Myocyte (in vitro differentiated cells): ENCODE measurements around the gene BCL2. TPM values are rescaled to one million over a fixed set of nuclear protein-coding genes. Genes with fewer than 3 reads are reported as not detected.

Source experiments
- DNase-seq: peaks from one replicate; pipeline ENCODE4 v3.0.0-alpha.2; 2012; ENCODE audit warnings: low read depth
- total RNA-seq: library from RNA; depleted of rRNA; stranded (reverse); fragments of >200 nt; gene quantifications from 2 replicates; pipeline ENCODE4 v1.2.3, GENCODE V29; 2014

Gene BCL2
- total RNA-seq, 1 donor from 2014 or later: 4.2 TPM

DNA sequence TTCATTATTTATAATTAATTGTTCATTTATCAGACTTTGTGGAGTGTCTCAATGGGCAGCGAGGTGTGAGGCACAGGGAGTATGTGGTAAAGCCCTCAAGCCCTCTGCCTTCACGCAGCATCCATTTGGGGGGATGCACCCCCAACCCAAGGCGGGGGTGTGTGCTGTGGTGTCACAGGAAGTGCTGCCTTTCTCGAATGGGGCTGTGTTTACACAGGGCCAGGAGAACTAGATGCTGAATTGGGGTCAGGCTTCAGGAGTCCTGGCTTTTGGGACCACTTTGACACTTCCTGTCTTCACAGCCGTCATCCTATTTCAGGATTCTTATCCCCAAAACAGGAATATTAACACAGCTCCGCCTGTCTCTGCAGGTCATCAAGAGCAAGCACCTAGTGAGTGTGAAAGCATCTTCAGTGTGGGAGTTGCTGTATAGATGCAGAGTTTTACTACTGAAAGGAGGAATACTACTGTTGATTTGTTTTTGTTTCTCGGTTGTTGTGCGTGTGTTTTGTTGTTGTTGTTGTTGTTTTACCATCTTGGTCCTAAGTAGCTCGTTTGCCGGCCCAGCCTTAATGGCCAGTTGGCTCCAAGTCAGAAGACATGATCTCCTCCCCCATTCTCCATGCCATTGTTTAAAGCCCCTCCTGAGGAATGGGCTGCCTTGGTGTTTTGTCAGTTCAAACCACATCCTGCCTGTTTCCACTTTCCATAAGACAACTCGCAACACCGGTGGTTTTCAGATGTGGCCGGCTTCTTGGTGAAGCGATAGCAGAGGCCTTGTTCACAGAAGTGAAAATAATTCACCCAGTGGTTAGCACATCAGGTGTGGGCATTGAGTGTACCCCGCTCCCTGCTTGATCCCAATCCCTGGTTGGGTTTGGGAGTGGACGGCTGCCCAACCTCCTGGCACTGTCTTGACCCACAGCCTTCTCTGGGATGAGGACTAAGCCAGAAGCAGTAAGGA lies 221.3 kb downstream of the BCL2 start:
- no peak for DNase-seq

- no peak for DNase-seq
Observed at GRCh38 chr18:63097178-63097577, 222.4 kb downstream of the BCL2 start.

- DNase-seq: no peak
Observed at GRCh38 chr18:63096327-63096874, 223.2 kb downstream of the BCL2 start.

DNA sequence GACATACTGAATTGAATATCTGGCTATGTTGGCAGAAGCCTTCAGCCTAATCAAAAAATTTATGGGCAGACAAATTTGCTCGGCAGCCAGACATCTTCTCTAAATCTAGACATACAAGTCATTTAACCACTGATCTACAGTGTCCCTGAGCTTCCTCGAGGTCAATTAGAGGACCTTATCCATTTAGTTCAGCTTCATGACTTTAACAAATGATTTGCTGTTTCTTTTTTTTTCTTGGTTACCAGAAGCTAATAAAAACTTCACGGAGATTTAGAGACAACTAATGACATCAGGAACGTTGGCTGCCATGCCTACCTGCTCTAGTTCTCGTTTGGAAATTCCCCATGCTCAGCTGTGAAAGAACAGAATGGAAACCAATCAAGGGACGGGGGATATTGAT lies 223.8 kb downstream of the BCL2 start:
- DNase-seq: no peak

- DNase-seq: no peak
Observed at GRCh38 chr18:63091671-63092364, 227.8 kb downstream of the BCL2 start.

GRCh38 chr18:63090334-63090733 lies 229.2 kb downstream of the BCL2 start:
- DNase-seq: no peak

DNA sequence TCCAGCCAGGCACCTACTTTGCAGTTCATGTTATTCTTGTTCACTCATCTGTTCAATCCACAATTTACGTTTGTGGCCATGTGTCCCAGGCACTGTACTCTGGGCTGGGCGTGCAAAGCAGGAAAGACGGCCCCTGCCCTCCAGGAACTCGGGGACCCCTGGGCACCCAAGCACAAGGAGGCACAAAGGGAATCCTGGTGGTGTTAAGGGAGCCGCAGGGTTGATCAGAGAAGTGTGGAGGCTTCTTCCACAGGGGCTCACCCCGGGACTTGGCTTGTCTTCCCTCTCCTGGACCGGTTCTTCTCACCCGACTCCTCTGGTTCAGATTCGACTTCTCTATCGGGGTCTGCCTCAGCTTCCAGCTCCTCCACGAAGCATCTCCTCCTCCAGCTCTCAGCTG lies 230.5 kb downstream of the BCL2 start:
- DNase-seq: no peak

DNA sequence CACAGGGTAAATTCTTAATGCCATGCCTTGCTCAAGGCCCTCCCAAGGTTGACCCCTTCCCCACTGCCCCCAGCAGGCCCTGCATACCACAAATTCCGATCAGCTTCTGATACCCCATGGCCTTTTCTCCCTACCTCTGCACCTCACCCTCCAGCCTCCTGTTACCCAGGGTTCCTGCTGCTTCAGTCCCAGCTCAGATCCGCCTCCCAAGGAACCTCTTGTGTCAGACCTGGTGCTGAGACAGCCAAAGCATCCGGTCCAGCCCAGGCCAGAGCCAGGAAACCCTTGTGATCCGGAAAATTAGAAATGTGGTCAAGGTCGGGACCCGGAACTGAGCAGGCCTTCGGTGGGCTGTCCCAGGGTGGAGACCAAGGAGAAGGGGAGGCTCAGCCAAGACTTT lies 231.3 kb downstream of the BCL2 start:
- no peak for DNase-seq

- DNase-seq: no peak
Observed at GRCh38 chr18:63087421-63088230, 231.9 kb downstream of the BCL2 start.

GRCh38 chr18:63085611-63086010 lies 234.0 kb downstream of the BCL2 start:
- DNase-seq: no peak

DNA sequence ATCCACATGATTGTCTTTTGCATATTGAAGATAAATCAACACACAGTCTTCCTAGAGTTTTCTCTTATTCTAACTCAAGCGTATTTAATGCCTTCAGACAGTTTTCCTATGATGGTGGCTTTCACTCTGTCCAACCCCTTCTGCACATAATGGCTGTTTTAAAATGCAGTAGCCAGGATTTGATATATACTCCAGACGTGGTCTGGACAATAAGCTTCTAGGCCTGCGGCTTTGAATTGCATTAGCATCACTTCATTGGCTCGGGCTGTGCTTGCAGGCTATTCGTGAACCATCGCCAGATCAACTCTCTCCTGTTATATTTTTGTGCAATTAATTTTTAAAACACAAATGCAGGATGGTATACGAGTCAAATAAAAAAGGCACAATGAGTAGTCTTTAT lies 235.3 kb downstream of the BCL2 start:
- no peak for DNase-seq

GRCh38 chr18:63083555-63083954 lies 236.0 kb downstream of the BCL2 start:
- no peak for DNase-seq

- no peak for DNase-seq
Observed at GRCh38 chr18:63083020-63083531, 236.5 kb downstream of the BCL2 start.

GRCh38 chr18:63082366-63083019 lies 237.1 kb downstream of the BCL2 start:
- no peak for DNase-seq

DNA sequence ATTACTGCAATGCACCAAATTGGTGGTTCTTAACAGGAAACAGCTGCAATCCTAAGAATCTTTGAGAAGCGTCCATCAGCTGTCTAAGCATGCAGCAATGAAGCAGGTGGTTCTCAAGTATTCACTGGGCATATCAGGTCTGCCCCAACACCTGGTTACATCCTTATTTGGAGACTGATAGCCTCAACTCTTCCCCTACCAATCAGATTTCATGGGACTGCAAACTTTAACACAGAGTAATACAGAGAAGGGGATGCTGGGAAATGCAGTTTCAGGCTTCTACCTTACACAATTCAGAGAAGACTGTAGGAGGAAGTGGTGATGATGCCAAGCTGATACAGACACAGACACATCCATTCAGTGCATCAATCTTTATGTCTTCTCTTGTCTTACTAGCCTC lies 240.5 kb downstream of the BCL2 start:
- DNase-seq: no peak

DNA sequence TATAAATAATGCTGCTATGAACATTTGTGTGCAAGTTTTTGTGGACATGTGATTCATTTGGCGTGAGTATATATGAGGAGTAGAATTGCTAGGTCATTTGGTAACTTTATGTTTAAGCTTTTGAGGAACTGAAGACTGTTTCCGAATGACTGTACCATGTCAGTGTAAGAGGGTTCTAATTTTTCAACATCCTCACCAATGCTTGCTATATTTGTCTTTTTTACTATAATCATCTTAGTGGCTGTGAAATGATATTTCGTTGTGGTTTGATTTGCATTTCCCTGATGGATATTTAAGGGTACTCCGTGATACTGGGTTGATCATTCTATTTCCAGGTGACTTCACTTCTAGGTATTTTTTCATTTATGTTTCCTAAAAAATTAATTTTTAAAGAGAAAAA lies 241.1 kb downstream of the BCL2 start:
- DNase-seq: no peak

DNA sequence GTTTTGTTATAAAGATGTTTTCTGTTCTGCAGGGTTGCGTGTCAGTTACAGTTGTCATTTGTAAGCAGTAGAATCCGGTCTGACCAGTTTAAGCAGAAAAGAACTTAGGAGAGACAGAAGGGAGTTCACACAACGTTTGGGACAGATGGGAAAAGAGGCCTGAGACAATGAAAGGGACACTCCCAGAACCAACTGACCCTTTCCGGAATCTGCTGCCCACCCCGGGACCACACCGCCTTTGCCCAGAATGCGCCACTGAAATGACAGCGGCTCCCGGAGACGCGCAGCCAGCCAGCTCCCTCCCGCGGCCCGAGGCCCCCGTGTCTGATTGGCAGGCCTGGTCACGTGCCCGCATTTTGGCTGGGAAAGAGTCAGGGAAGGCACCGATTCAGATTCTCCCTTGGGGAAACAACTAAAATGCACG lies 244.6 kb downstream of the BCL2 start:
- peak; percentile 61 for DNase-seq

- peak; percentile 17 for DNase-seq
Observed at GRCh38 chr18:63073481-63073880, 246.1 kb downstream of the BCL2 start.
